Activated CD8-positive, alpha-beta memory T cell treated with anti-CD3 and anti-CD28 coated beads for 36 hours (primary cell): ENCODE measurements around the gene RUNDC1. TPM values are rescaled to one million over a fixed set of nuclear protein-coding genes. Genes with fewer than 3 reads are reported as not detected.
"Not testable (repeated sequence)": the region's sequence is repeated elsewhere in the genome, so short reads cannot be mapped to it uniquely, and the experiment has no call there.

Experiments used
- CTCF ChIA-PET: fragments of 350-600 bp; sonication (Branson Sonifier 250); formaldehyde crosslinking; loops from one replicate; lab custom pipeline; 2021; ENCODE audit warnings: antibody characterized with exemption; lab: Charles Lee
- POLR2A ChIA-PET: fragments of 350-600 bp; sonication (Branson Sonifier 250); formaldehyde crosslinking; loops from one replicate; lab custom pipeline; 2021; ENCODE audit warnings: antibody characterized with exemption; lab: Charles Lee
- total RNA-seq, 2 experiments: library from RNA; stranded (reverse); gene quantifications; one replicate each; pipeline ENCODE4 v1.2.3, GENCODE V29; 2021

RUNDC1 gene
- 10 to 100 TPM; 14.4 to 14.9 TPM for total RNA-seq

DNA sequence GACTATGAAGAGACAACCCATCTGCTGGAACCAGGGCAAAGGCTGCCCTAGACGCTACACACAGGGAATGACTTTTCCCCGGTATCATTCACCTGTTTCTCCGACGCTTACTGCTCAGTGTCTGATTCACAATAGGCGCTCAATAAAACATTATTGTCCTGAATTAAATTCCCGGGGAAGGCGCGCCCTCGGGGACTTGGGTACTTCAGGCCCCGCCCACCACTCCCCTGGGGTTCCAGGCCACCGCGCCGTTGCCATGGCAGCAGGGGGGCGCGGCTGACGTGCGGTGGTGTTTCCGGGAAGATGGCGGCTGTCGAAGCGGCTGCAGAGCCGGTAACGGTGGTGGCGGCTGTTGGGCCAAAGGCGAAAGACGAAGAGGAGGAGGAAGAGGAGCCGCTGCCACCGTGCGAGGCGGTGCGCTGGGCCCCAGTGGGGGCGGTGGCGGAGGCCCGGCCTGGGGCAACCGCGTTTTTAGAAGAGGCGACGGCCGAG lies at the start of gene RUNDC1:
Gene RUNDC1, plus strand, starts transcription at position 292 of the 492 bp plus-strand sequence. Its CDS starts 12 bp downstream, at position 304.
- CTCF ChIA-PET, result interaction anchor here (0.7 to 1.0 kb wide), 2 partner anchors 17 to 18 kb away, joined by 3 read pairs; partner anchors contain the start of gene RPL27
- POLR2A ChIA-PET, result interaction anchor here (1.0 kb wide), 1 partner anchor 18 kb away, joined by 9 read pairs; the partner anchor contains the start of gene RPL27

DNA sequence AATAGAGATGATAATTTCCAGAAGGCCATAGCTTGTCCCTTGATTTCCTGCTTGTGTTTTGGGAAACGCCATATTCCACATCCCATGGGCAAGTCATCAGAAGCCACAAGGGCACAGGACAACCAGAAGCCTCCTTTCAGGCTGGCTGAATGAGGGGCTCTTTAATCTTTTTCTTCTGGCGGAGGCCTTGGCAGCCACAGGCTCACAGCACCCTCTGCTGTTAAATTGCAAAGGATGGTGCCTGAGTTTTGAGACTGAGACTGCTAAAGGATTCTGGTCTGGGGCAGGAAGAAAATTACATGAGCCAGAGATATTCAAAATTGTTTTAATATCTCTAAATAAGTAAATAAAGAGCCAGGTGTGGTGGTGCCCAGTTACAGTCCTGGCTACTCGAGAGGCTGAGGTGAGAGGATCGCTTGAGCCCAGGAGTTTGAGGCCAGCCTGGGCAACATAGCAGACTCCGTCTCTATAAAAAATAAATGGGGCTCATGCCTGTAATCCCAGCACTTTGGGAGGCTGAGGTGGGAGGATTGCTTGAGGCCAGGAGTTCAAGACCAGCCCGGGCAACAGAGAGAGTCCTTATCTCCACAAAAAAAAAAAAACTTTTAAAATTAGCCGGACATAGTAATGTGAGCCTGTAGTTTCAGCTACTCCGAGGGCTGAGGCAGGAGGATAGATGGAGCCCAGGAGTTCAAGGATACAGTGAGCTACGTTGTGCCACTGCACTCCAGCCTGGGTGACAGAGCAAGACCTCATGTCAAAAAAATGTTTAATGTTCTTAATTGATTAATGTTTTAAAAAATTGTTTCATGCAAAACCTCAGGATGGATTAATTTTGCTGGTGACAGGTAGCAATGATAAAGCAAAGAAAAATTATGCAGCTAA lies 42.4 kb upstream of the RUNDC1 start:
- ChIA-PET CTCF (interaction anchor here (1.0 kb wide), 1 partner anchor 96 kb away, joined by 3 read pairs; no protein-coding TSS in a partner anchor), POLR2A (no interaction called here)

DNA sequence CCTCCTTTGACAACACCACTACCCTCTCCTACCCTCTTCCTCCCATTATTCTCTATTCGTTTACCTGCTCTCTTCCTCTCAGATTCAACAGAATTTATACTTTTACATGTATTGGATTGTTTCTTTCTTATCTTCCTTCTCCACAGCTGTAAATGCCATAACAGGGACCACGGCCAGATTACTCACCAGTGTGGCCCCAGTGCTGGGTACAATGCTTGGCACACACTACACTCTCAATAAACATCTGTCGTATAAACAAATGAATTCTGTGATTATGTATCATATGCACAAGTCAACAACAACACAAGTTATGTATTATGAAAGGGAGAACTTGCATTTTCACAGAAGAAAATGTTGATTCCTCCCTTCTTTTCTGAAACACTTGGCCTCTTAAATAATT lies 36.2 kb upstream of the RUNDC1 start:
- POLR2A ChIA-PET, result no interaction called here

DNA sequence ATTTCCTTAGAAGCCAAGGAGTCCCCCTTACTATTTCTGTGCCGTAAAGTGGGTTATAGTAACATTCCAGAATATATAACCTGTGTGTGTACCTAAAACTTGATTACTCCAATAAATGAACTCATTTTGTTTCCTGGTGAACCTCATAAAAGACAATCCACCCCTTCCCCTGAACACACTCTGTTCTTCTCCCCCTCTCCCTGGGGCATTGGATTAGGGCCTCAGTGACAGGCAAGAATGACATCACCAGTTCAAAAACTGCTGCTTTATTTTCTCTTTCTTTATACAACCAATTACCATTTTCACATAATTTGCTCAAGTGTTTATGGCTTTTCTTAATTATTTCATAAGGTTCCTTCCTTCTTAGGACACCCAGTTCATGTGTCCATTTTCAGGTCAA lies 33.6 kb upstream of the RUNDC1 start:
- ChIA-PET CTCF (no interaction called here), POLR2A (no interaction called here)

More for the DNA sequence above, 36.2 kb upstream of the RUNDC1 start:
- CTCF ChIA-PET, result no interaction called here

DNA sequence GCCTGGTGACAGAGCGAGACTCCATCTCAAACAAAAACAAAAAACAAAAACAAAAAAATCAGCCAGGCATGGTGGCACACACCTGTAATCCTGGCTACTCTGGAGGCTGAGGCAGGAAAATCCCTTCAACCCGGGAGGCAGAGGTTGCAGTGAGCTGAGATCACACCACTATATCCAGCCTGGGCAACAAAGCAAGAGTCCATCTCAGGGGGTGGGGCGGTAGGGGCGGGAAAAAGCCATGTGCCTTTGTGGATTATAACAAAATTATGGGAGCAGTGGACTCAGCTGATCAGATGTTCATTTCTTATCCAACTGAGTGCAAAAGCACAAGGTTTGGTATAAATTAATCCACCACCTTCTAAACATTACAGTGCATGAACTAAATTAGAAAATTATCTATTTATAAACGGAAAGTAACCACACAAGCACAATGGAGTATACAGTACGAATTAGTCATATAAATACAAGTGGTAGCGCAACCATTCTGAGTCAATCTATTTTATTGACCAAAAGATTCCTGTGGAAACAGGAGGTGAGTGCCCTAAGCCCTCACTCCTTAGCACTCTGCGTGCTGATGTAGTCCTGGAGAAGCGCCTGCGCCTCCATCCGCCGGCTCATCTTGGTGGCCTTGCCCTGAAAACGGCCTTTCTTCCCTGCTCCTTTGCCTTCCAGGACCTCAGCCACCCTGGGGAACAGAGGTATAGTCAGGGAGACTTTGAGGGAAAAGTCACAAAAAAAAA lies 30.2 kb upstream of the RUNDC1 start:
- ChIA-PET POLR2A (interaction anchor here (0.6 kb wide), 1 partner anchor 9 kb away, joined by 5 read pairs; no protein-coding TSS in a partner anchor), CTCF (no interaction called here)

DNA sequence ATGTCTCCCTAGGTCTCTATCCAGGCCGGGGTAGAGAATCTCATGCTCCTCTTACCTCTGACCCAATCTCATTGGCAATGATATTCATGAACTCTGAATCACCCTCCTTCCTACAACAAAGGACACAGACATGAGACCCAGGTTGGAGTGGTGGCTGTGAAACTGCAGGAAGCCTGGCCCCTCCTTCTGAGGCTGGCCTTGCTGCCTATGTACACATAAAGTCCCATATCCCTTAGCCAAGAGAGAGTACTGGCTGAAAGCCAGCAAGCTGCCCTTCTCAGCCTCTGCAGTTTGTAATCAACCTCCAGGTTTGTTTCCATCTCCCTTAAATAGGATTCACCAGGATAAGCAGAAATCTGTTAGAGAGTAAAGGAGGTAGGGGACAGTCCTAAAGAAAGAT lies 26.7 kb upstream of the RUNDC1 start:
- CTCF ChIA-PET, result no interaction called here
- POLR2A ChIA-PET, result no interaction called here

DNA sequence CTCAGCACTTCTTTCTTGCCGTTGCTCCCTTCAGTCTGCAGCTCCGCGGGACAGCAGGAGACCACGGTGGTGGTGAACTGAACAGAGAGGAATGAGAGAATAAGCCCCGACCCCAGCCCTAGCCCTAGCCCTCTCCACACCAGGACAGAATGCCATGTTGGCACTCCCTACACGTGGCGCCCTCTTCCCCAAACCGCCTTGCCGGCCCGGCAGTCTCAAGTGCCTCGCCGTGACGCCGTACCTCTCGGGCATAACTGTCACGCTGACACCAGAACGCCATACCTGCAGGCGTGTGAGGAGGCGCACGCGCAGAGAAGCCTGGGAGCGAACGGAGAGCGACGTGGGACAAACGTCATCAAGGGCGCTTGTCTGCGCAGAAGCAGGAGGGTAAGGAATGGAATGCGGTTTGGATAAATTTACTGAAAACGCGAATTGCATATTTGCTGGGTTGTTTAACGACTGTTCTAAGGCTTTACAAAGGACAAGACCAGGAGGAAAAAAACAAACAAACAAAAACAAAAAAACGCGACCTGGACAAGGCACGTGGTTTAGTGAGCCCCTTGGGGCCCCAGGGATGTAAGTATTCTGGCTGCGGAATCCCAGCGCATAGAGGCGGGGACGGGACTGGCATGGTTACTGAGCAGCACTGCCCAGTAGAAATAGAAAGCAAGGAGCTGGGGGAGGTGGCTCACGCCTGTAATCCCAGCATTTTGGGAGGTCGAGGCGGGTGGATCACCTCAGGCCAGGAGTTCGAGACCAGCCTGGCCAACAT lies 16.0 kb upstream of the RUNDC1 start, which contains the start of gene AARSD1:
Gene AARSD1, minus strand, starts transcription at position 294 of the 772 bp plus-strand sequence. Its CDS starts 14 bp downstream, at position 280.
- ChIA-PET CTCF (interaction anchor here (0.7 kb wide), 1 partner anchor 116 kb away, joined by 4 read pairs; no protein-coding TSS in a partner anchor), POLR2A (interaction anchor here (1.1 kb wide), 1 partner anchor 42 kb away, joined by 4 read pairs; the partner anchor contains the start of gene IFI35)

DNA sequence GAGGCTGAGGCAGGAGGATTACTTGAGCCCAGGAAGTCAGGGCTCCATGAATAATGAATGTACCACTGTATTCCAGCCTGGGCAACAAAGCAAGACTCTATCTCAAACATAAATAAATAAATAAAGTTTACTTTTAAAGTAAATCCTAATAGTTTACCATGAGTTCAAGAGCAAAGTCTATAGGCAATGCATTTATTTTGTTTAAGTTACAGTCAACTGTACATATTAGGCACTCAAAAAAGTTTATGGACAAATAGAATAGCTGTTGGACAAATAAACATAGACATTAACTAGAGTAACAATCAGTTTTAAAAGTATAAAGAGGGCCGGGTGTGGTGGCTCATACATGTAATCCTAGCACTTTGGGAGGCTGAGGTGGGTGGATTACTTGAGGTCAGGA lies 12.4 kb upstream of the RUNDC1 start:
- CTCF ChIA-PET, result no interaction called here
- POLR2A ChIA-PET, result no interaction called here

DNA sequence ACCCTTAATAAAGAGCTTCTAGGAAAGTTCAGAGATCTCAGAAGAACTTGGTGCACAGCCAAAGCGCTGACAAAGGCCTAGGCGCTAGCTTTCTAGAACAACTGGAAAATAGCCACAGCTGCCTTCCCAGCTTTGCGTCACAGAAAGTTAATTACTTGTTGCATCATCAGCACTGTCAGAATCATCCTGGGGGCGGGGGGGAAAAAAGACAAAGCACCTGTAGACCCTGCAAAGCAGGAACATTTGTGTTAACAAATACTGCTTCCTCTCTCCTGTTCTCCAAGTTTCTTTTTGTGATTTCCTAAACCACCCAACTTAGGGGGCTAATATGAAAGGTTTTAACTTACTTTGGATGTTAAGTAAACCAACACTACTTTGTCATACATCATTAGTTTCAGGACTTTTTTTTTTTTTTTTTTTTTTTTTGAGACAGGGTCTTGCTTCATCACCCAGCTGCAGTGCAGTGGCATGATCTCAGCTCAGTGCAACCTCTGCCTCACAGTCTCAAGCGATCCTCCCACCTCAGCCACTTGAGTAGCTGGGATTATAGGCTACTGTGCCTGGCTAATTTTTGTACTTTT lies 11.3 kb upstream of the RUNDC1 start:
- ChIA-PET POLR2A (interaction anchor here (0.5 to 0.7 kb wide), 2 partner anchors 38 to 137 kb away, joined by 3 to 7 read pairs; no protein-coding TSS in a partner anchor), CTCF (interaction anchor here (0.6 kb wide), 1 partner anchor 195 kb away, joined by 5 read pairs; no protein-coding TSS in a partner anchor)

DNA sequence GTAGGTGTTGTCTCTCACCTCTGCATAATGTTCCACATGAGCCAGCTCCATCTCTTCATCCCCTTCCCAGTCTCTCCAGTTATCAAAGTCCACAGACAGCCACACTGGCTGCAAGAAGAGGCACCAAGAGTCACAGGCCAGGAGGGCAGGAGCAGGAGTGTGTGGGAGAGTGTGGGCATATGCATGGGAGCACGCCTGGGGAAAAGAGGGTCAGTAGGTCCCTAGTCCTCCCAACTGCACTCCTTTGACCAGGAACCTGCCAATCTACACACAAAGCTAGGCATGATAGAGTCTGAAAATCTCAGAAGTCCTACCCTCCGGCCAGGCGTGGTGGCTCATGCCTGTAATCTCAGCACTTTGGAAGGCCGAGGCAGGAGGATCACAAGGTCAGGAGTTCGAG lies 8.8 kb upstream of the RUNDC1 start:
- ChIA-PET CTCF (no interaction called here), POLR2A (no interaction called here)

DNA sequence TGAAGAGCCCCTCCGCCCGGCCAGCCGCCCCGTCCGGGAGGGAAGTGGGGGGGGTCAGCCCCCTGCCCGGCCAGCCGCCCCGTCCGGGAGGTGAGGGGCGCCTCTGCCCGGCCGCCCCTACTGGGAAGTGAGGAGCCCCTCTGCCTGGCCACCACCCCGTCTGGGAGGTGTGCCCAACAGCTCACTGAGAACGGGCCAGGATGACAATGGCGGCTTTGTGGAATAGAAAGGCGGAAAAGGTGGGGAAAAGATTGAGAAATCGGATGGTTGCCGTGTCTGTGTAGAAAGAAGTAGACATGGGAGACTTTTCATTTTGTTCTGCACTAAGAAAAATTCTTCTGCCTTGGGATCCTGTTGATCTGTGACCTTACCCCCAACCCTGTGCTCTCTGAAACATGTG lies 7.0 kb upstream of the RUNDC1 start:
- CTCF ChIA-PET, POLR2A ChIA-PET: not testable (repeated sequence)

DNA sequence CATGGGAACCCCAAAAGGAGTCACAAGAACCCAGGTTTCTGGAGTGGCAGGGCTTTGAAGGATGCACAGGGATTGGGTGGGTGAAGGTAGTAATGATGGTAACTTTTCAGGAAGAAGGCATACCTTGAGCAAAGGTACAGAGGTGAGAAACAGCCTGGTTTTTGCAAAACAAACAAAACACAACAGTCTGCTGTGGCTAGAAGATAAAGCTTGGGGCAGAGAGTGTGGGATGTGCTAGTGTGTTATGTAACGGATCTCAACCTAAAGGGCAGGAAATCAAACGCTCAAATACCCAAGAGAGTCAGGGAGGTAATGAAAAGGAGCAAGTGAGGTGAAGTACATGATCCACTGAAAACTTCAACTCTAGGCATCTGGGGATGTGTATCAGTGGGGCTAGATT lies 5.1 kb upstream of the RUNDC1 start:
- CTCF ChIA-PET, result interaction anchor here (0.6 to 1.2 kb wide), 3 partner anchors 23 to 1345 kb away, joined by 3 to 6 read pairs (median 4); partner anchors contain the start of gene RPL27
- POLR2A ChIA-PET, result no interaction called here

DNA sequence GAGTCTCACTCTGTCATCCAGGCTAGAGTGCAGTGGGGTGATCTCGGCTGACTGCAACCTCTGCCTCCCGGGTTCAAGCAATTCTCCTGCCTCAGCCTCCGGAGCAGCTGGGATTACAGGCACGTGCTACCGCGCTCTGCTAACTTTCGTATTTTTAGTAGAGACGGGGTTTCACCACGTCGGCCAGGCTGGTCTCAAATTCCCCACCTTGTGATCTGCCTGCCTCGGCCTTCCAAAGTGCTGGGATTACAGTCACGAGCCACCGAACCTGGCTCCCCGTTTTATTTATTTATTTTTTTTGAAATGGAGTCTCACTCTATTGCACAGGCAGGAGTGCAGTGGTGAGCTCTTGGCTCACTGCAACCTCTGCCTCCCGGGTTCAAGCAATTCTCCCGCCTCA lies 4.7 kb upstream of the RUNDC1 start:
- CTCF ChIA-PET, result interaction anchor here (1.2 kb wide), 1 partner anchor 22 kb away, joined by 3 read pairs; the partner anchor contains the start of gene RPL27
- POLR2A ChIA-PET, result not testable (repeated sequence)

DNA sequence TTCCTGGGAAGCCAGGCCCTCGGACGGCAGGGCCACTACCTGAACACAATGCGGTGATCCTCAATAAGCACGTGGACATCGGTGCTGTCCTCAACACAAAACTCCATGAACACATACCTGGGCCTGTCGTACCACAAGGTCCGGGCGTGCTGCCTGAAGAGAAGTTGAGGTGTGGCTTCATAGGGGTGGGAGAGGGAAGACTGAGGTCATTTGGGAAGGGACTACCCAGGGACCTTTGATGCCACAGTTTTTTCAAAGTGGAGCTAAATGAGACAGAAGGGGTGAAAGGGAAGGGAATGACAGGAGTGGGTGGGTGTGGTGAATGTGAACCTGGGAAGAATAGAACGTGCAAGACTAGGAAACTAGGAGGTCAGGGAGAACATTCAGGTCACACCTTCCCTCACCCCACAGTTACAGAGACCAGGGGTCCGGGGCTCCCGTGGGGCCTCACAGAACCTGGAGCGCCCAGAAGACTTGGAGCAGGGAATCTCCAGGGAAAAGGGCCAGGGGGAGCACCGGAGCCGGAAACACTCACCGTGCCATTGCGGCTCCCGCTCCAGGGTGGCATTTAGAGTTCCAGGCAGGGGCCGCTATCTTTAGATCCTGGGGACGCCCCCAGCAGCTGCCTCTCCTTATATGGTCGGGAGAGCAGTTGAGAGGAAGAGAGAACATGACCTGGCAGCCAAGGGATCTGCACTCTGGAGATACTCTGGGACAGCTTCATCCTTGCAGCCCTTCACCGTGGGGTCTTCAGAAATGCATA lies 673 bp upstream of the RUNDC1 start, which contains the start of gene PTGES3L:
Gene PTGES3L, minus strand, starts transcription at position 570 of the 763 bp plus-strand sequence. Its CDS starts 27 bp downstream, at position 543.
- ChIA-PET POLR2A (no interaction called here), CTCF (interaction anchor here (1.0 to 1.3 kb wide), 2 partner anchors 18 to 216 kb away, joined by 3 read pairs; partner anchors contain the start of gene RPL27)

DNA sequence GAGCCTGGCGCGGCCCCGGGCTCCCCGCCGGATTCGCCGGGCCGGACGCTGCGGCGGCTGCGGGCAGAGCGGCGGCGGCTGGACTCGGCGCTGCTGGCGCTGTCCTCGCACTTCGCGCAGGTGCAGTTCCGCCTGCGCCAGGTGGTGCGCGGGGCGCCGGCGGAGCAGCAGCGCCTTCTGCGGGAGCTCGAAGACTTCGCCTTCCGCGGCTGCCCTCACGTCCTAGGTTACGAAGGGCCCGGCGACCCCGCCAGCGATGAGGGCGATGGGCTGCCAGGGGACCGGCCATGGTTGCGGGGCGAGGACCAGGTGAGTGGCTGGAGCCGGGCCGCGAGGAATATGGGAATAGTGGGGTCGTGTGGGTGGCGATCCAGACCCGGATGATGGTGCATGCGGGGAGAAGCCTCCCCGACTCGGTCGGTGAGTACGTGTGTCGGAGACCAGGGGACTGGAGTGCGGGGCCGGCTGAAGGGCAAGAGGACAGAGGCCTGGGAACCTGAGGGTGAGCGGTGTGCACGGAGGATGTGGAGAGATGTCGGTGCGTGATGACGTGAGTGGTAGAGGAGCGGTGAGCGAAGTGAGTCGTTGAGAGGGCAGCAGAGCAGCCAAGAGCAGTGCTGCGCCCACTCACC lies 517 bp downstream of the RUNDC1 start:
- CTCF ChIA-PET, result interaction anchor here (0.7 kb wide), 1 partner anchor 17 kb away, joined by 3 read pairs; the partner anchor contains the start of gene RPL27
- POLR2A ChIA-PET, result interaction anchor here (1.0 kb wide), 1 partner anchor 17 kb away, joined by 9 read pairs; the partner anchor contains the start of gene RPL27

DNA sequence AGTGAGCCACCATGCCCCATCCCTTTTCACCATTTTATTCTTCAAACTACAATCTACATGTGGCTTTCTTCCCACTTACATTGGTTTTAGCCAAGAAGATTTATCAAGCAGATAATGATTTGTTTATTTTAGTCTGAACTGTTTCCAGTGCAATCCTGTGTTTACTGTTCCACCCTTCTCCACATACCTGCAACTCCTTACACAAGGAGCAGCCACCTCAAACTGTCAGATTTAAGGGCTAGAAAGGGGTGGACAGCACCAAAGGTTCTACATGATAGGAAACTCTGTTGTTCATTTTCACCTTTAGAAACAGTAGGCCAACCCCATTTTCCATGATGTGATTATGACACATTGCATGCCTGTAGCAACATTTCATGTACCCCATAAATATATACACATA lies 1.9 kb downstream of the RUNDC1 start:
- ChIA-PET CTCF (interaction anchor here (1.1 kb wide), 1 partner anchor 16 kb away, joined by 3 read pairs; the partner anchor contains the start of gene RPL27), POLR2A (no interaction called here)
